ENCODE data around the gene WDR7. TPM values are rescaled to one million over a fixed set of nuclear protein-coding genes. Genes with fewer than 3 reads are reported as not detected.

WDR7 gene
- total and polyA plus RNA-seq, 2 experiments from 2014 or later, result 7.0 to 14.8 TPM

DNA sequence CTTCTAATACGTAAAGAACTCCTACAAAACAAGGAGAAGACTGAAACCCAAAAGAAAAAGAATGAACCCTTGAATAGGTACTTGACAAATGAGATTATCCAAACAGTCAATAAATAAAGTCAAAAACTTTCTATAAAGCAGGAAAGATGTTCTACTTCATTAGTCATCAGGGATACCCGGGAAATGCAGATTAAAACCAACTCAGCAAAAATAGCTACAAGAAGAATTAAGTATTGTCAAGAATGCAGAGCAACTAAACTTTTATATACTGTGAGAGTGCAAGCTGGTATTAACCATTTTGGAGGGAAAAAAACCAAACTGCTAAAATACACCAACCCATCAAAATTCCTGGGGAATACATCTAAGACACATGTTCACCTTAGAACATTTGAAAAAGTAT, 23.2 kb upstream of the WDR7 start:
- H3K4me1 Mint-ChIP-seq, result no peaks in the 10 kb centered on the region
- peaks cover 46% of the 10 kb centered on the region for H4K20me1 ChIP-seq (replicated peaks; ENCODE audit: insufficient read depth)
- H3K4me2 ChIP-seq, result no peak overlapping the region

More for the DNA sequence above, 23.2 kb upstream of the WDR7 start:
- H3K27me3 ChIP-seq (ENCODE audit: insufficient read depth), result no peaks in the 10 kb centered on the region
- TF ChIP-seq, protein P1, sequence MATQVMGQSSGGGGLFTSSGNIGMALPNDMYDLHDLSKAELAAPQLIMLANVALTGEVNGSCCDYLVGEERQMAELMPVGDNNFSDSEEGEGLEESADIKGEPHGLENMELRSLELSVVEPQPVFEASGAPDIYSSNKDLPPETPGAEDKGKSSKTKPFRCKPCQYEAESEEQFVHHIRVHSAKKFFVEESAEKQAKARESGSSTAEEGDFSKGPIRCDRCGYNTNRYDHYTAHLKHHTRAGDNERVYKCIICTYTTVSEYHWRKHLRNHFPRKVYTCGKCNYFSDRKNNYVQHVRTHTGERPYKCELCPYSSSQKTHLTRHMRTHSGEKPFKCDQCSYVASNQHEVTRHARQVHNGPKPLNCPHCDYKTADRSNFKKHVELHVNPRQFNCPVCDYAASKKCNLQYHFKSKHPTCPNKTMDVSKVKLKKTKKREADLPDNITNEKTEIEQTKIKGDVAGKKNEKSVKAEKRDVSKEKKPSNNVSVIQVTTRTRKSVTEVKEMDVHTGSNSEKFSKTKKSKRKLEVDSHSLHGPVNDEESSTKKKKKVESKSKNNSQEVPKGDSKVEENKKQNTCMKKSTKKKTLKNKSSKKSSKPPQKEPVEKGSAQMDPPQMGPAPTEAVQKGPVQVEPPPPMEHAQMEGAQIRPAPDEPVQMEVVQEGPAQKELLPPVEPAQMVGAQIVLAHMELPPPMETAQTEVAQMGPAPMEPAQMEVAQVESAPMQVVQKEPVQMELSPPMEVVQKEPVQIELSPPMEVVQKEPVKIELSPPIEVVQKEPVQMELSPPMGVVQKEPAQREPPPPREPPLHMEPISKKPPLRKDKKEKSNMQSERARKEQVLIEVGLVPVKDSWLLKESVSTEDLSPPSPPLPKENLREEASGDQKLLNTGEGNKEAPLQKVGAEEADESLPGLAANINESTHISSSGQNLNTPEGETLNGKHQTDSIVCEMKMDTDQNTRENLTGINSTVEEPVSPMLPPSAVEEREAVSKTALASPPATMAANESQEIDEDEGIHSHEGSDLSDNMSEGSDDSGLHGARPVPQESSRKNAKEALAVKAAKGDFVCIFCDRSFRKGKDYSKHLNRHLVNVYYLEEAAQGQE (IDR thresholded peaks at IDR 0.05; ENCODE audit: unreplicated experiment), result no peak
- TF ChIP-seq ZNF331 (CRISPR knock-in tag; IDR thresholded peaks at IDR 0.05; ENCODE audit: low read depth), result no peak
- TF ChIP-seq, protein P2, sequence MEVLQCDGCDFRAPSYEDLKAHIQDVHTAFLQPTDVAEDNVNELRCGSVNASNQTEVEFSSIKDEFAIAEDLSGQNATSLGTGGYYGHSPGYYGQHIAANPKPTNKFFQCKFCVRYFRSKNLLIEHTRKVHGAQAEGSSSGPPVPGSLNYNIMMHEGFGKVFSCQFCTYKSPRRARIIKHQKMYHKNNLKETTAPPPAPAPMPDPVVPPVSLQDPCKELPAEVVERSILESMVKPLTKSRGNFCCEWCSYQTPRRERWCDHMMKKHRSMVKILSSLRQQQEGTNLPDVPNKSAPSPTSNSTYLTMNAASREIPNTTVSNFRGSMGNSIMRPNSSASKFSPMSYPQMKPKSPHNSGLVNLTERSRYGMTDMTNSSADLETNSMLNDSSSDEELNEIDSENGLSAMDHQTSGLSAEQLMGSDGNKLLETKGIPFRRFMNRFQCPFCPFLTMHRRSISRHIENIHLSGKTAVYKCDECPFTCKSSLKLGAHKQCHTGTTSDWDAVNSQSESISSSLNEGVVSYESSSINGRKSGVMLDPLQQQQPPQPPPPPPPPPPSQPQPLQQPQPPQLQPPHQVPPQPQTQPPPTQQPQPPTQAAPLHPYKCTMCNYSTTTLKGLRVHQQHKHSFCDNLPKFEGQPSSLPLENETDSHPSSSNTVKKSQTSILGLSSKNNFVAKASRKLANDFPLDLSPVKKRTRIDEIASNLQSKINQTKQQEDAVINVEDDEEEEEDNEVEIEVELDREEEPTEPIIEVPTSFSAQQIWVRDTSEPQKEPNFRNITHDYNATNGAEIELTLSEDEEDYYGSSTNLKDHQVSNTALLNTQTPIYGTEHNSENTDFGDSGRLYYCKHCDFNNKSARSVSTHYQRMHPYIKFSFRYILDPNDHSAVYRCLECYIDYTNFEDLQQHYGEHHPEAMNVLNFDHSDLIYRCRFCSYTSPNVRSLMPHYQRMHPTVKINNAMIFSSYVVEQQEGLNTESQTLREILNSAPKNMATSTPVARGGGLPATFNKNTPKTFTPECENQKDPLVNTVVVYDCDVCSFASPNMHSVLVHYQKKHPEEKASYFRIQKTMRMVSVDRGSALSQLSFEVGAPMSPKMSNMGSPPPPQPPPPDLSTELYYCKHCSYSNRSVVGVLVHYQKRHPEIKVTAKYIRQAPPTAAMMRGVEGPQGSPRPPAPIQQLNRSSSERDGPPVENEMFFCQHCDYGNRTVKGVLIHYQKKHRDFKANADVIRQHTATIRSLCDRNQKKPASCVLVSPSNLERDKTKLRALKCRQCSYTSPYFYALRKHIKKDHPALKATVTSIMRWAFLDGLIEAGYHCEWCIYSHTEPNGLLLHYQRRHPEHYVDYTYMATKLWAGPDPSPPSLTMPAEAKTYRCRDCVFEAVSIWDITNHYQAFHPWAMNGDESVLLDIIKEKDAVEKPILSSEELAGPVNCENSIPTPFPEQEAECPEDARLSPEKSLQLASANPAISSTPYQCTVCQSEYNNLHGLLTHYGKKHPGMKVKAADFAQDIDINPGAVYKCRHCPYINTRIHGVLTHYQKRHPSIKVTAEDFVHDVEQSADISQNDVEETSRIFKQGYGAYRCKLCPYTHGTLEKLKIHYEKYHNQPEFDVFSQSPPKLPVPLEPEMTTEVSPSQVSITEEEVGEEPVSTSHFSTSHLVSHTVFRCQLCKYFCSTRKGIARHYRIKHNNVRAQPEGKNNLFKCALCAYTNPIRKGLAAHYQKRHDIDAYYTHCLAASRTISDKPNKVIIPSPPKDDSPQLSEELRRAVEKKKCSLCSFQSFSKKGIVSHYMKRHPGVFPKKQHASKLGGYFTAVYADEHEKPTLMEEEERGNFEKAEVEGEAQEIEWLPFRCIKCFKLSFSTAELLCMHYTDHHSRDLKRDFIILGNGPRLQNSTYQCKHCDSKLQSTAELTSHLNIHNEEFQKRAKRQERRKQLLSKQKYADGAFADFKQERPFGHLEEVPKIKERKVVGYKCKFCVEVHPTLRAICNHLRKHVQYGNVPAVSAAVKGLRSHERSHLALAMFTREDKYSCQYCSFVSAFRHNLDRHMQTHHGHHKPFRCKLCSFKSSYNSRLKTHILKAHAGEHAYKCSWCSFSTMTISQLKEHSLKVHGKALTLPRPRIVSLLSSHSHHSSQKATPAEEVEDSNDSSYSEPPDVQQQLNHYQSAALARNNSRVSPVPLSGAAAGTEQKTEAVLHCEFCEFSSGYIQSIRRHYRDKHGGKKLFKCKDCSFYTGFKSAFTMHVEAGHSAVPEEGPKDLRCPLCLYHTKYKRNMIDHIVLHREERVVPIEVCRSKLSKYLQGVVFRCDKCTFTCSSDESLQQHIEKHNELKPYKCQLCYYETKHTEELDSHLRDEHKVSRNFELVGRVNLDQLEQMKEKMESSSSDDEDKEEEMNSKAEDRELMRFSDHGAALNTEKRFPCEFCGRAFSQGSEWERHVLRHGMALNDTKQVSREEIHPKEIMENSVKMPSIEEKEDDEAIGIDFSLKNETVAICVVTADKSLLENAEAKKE (CRISPR knock-in tag; IDR thresholded peaks at IDR 0.05), result no peak
- TF ChIP-seq, protein P3, sequence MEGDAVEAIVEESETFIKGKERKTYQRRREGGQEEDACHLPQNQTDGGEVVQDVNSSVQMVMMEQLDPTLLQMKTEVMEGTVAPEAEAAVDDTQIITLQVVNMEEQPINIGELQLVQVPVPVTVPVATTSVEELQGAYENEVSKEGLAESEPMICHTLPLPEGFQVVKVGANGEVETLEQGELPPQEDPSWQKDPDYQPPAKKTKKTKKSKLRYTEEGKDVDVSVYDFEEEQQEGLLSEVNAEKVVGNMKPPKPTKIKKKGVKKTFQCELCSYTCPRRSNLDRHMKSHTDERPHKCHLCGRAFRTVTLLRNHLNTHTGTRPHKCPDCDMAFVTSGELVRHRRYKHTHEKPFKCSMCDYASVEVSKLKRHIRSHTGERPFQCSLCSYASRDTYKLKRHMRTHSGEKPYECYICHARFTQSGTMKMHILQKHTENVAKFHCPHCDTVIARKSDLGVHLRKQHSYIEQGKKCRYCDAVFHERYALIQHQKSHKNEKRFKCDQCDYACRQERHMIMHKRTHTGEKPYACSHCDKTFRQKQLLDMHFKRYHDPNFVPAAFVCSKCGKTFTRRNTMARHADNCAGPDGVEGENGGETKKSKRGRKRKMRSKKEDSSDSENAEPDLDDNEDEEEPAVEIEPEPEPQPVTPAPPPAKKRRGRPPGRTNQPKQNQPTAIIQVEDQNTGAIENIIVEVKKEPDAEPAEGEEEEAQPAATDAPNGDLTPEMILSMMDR (conservative IDR thresholded peaks at IDR 0.05; ENCODE audit: low read depth in 2 of 2), result no peak
- TF ChIP-seq CREB1 (CRISPR knock-in tag; IDR thresholded peaks at IDR 0.05; ENCODE audit: low read depth), result no peak
- TF ChIP-seq EZH2 (IDR thresholded peaks at IDR 0.05; ENCODE audit: low read depth, unreplicated experiment), result no peak
- TF ChIP-seq NANOG (IDR thresholded peaks at IDR 0.05; ENCODE audit: borderline replicate concordance), result no peak
- no peak for TF ChIP-seq JUNB (IDR thresholded peaks at IDR 0.05; ENCODE audit: unreplicated experiment)
- H3K4me3 ChIP-seq, result no peak overlapping the region
- H3K4me1 ChIP-seq (ENCODE audit: insufficient read depth), result no peaks in the 10 kb centered on the region
- H3K27ac ChIP-seq (ENCODE audit: low read depth), result no peak overlapping the region
- Mint-ChIP-seq H3K36me3 (ENCODE audit: low read depth) (peaks cover 13% of the 10 kb centered on the region; the same call in 2 of the 3 replicates), H3K4me3 (no peak overlapping the region), H3K27ac (peak overlapping the region; percentile 12; the same call in 1 of the 2 replicates), H3K27me3 (ENCODE audit: insufficient read depth, low read depth, poor library complexity) (peaks cover under 1% of the 10 kb centered on the region), H3K9me3 (no peaks in the 10 kb centered on the region)
- DNase-seq (ENCODE audit: low spot score), result no peak
- no peaks in the 10 kb centered on the region for H3K9me2 ChIP-seq (ENCODE audit: insufficient read depth)
- H3F3A ChIP-seq (replicated peaks; ENCODE audit: low read depth), result no peaks in the 10 kb centered on the region
- no peak for ATAC-seq
- peaks cover 5% of the 10 kb centered on the region; the same call in 1 of the 2 replicates for H3K36me3 ChIP-seq (ENCODE audit: insufficient read depth)
- H3K79me2 ChIP-seq (replicated peaks; ENCODE audit: insufficient read depth), result peaks cover 94% of the 10 kb centered on the region
- no peak overlapping the region for H2AFZ ChIP-seq
